LNCaP clone FGC (cell line): ENCODE measurements around the gene IFIT2.

Source experiments
- DNase-seq: peaks from one replicate; pipeline ENCODE4 v3.0.0-alpha.2; 2011; ENCODE audit warnings: low read depth
- H3K4me3 ChIP-seq: 2 replicates; pipeline ENCODE4 v1.5.1; 2011; ENCODE audit warnings: mild to moderate bottlenecking, low read depth, low read length, control low read depth
- CTCF ChIP-seq: IDR thresholded peaks from 2 replicates; pipeline ENCODE4 v1.5.1; 2012; ENCODE audit warnings: mild to moderate bottlenecking; ENCODE audit not compliant: control insufficient read depth, insufficient read depth; ENCODE audit errors: extremely low read depth

IFIT2 gene

GRCh38 chr10:89341649-89342048 lies 39.8 kb downstream of the IFIT2 start:
- no peak overlapping the region for H3K4me3 ChIP-seq
- no peak for TF ChIP-seq CTCF
- no peak for DNase-seq

- peak overlapping the region; percentile 36 for H3K4me3 ChIP-seq
- peak; percentile 43 for DNase-seq
- no peak for TF ChIP-seq CTCF
Measured at GRCh38 chr10:89342206-89342958, 40.5 kb downstream of the IFIT2 start.

- no peak overlapping the region for H3K4me3 ChIP-seq
- TF ChIP-seq CTCF, result no peak
- DNase-seq, result no peak
Measured at GRCh38 chr10:89343089-89343767, 41.4 kb downstream of the IFIT2 start.

- TF ChIP-seq CTCF, result no peak
- no peak overlapping the region for H3K4me3 ChIP-seq
- DNase-seq, result no peak
Measured at GRCh38 chr10:89344156-89344555, 42.3 kb downstream of the IFIT2 start.

GRCh38 chr10:89345367-89346000 lies 43.6 kb downstream of the IFIT2 start:
- no peak for DNase-seq
- H3K4me3 ChIP-seq, result no peak overlapping the region
- no peak for TF ChIP-seq CTCF

DNA sequence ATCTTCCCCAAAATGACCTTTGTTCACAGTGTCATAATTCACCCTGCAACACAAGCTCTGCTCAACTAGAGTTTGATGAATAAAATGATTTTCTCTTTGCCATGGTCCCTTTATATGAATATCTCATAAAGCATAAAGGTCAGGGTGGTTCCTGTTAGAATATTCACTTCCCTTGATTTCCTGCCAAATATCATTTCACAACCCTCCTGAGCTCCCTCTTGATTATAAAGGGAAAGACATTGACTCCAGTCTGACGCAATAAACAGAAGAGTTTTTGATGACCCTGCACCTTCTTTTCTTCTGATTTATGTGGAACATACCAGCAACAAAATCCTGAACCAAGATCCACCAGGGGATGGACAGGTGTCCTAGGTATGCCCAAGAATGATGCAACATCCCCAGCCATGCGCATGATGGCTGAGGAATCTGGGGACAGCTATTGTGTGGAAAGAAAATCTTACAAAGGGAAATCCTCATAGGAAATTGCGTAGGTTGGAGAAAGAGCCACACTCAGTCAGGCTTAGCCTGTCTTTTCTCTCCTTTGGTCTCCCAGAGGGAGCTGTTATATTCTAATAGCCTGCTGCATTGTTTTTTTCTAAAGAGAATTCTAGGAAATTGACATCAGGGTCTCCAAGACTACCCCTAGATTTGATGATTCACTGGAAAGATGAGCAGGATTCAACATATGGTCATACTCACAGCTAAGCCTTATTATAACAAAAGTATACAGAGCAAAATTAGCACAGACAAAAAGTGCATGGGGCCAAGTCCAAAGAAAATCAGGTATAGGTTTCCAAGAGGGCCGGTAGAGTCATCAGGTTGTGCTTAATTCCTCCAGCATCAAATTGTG lies 44.8 kb downstream of the IFIT2 start:
- DNase-seq, result no peak
- no peak for TF ChIP-seq CTCF
- no peak overlapping the region for H3K4me3 ChIP-seq
